IgD-negative memory B cell (primary cell): ENCODE results near the gene ADCK1. TPM values are rescaled to one million over a fixed set of nuclear protein-coding genes. Genes with fewer than 3 reads are reported as not detected.
"Not testable (repeated sequence)": the region's sequence is repeated elsewhere in the genome, so short reads cannot be mapped to it uniquely, and the experiment has no call there.

Experiments
- H3K27ac Mint-ChIP-seq, 3 donors: one replicate each; pipeline ENCODE4 v1.8.0; 2020 to 2022; ENCODE audit warnings: mild to moderate bottlenecking in 3 of 3, mixed read lengths in 3 of 3, moderate library complexity in 1 of 3
- H3K27me3 Mint-ChIP-seq: one replicate; pipeline ENCODE4 v1.8.0; 2021; ENCODE audit warnings: mixed read lengths
- H3K36me3 Mint-ChIP-seq: one replicate; pipeline ENCODE4 v1.8.0; 2020; ENCODE audit warnings: mild to moderate bottlenecking, mixed read lengths
- H3K4me1 Mint-ChIP-seq, 3 donors: one replicate each; pipeline ENCODE4 v1.8.0; 2020 to 2022; ENCODE audit warnings: mixed read lengths in 3 of 3, mild to moderate bottlenecking in 1 of 3
- H3K4me3 Mint-ChIP-seq, 4 donors: one replicate each; pipeline ENCODE4 v1.8.0; 2020 to 2022; ENCODE audit warnings: mild to moderate bottlenecking in 4 of 4, mixed read lengths in 4 of 4, moderate library complexity in 3 of 4
- H3K9me3 Mint-ChIP-seq, 3 donors: one replicate each; pipeline ENCODE4 v1.8.0; 2020 to 2021; ENCODE audit warnings: mixed read lengths in 3 of 3, mild to moderate bottlenecking in 1 of 3
- polyA plus RNA-seq: library from polyadenylated mRNA; unstranded; fragments of 300-500 nt; fragmentation: Illumina TruSeq; gene quantifications from one replicate; pipeline ENCODE4 v1.2.3, GENCODE V29; 2021

Gene ADCK1
- polyA plus RNA-seq, 1 donor from 2014 or later = 3.5 TPM

DNA sequence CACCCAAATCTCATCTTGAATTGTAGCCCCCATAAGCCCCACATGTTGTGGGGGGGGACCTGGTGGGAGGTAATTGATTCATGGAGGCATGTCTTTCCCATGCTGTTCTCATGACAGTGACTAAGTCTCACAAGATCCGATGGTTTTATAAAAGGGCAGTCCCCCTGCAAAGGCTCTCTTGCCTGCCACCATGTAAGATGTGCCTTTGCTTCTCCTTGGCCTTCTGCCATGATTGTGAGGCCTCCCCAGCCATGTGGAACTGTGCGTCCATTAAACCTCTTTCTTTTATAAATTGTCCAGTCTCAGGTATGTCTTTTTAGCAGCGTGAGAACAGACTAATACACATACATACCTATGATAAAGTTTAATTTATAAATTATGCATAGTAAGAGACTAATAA, 89.0 kb downstream of the ADCK1 start:
- peaks cover 36% of the 10 kb centered on the region for H3K36me3 Mint-ChIP-seq
- not testable (repeated sequence) for H3K4me1 Mint-ChIP-seq, H3K27ac Mint-ChIP-seq, H3K4me3 Mint-ChIP-seq, H3K27me3 Mint-ChIP-seq
- peaks cover 0 to 14% (median 4%) of the 10 kb centered on the region in 3 donors for H3K9me3 Mint-ChIP-seq

GRCh38 chr14:77889971-77890442, 90.1 kb downstream of the ADCK1 start:
- Mint-ChIP-seq H3K27ac (no peak overlapping the region), H3K4me3 (peak overlapping the region in 1 of 4 donors; percentile 1), H3K9me3 (peaks cover 0 to 14% (median 4%) of the 10 kb centered on the region in 3 donors), H3K4me1 (no peaks in the 10 kb centered on the region), H3K27me3 (no peaks in the 10 kb centered on the region), H3K36me3 (peaks cover 38% of the 10 kb centered on the region)

DNA sequence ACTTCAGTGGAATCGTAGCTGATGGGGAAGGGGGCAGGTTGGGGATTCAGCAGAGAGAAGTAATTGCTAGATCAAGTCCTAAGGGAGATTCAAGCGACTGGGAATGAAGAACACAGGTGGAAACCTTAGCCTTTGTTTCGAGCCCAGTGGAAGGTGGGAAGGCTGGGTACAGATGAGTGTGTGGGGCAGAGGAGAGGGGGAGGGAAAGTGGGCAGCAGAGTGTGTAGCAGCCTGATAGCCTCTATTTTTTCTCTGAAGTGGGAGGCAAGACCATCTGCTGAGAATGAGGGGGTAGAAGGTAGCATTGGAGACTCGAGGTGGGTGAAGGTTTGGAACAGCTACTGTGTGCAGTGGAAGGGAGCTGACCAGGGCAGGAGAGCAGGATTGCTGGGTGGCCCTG, 91.0 kb downstream of the ADCK1 start:
- Mint-ChIP-seq H3K36me3 (peaks cover 33% of the 10 kb centered on the region), H3K27ac (no peak overlapping the region), H3K4me1 (no peaks in the 10 kb centered on the region)

GRCh38 chr14:77892381-77892871, 92.5 kb downstream of the ADCK1 start:
- H3K4me3 Mint-ChIP-seq = no peak overlapping the region
- H3K27me3 Mint-ChIP-seq = no peaks in the 10 kb centered on the region
- no peaks in the 10 kb centered on the region for H3K4me1 Mint-ChIP-seq
- H3K27ac Mint-ChIP-seq = no peak overlapping the region
- H3K36me3 Mint-ChIP-seq = peaks cover 34% of the 10 kb centered on the region
- H3K9me3 Mint-ChIP-seq = peaks cover 0 to 14% (median 4%) of the 10 kb centered on the region in 3 donors

More for the DNA sequence above, 91.0 kb downstream of the ADCK1 start:
- H3K27me3 Mint-ChIP-seq = no peaks in the 10 kb centered on the region
- peaks cover 0 to 14% (median 4%) of the 10 kb centered on the region in 3 donors for H3K9me3 Mint-ChIP-seq
- H3K4me3 Mint-ChIP-seq = no peak overlapping the region

DNA sequence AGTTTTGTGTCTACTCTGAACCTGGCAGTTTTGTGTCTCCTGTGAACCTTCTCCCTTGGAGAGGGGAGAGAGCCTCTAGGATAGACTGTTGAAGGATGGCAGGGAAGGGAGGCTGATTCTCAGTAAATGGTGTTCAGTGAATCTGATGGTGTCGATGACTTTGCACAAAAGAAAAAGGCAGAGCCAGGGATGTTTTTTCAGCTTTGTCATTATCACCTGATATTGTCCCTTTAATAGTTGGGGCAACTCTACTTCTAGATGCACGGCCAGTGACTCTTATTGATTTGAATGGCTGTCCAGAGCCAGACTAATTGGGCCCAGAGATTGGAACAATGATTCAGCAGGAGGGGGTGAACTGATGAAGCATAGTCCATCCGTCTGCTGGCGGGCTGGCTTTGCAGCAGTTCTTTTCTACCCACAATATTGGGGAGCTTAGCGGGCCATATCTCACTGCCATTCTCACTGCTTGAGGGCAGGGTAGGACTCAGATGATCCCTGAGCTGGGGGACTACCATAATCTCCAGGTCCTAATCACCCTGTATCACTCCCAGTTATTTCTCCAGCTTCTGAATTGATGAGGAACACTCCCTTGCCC, 93.1 kb downstream of the ADCK1 start:
- no peak overlapping the region for H3K27ac Mint-ChIP-seq
- no peaks in the 10 kb centered on the region for H3K4me1 Mint-ChIP-seq
- H3K9me3 Mint-ChIP-seq = peaks cover 0 to 12% (median 4%) of the 10 kb centered on the region in 3 donors
- no peaks in the 10 kb centered on the region for H3K27me3 Mint-ChIP-seq
- peaks cover 32% of the 10 kb centered on the region for H3K36me3 Mint-ChIP-seq
- no peak overlapping the region for H3K4me3 Mint-ChIP-seq

- H3K9me3 Mint-ChIP-seq = no peaks in the 10 kb centered on the region
- no peak overlapping the region for H3K27ac Mint-ChIP-seq
- H3K4me3 Mint-ChIP-seq = no peak overlapping the region
- H3K36me3 Mint-ChIP-seq = peaks cover 15% of the 10 kb centered on the region
- no peaks in the 10 kb centered on the region for H3K4me1 Mint-ChIP-seq
- H3K27me3 Mint-ChIP-seq = no peaks in the 10 kb centered on the region
Measured at GRCh38 chr14:77897374-77897773, 97.5 kb downstream of the ADCK1 start.

GRCh38 chr14:77902811-77903210, 102.9 kb downstream of the ADCK1 start:
- Mint-ChIP-seq H3K36me3 (peaks cover 13% of the 10 kb centered on the region), H3K27me3 (no peaks in the 10 kb centered on the region), H3K27ac (no peak overlapping the region), H3K9me3 (peaks cover 2 to 6% (median 2%) of the 10 kb centered on the region in 3 donors), H3K4me3 (no peak overlapping the region), H3K4me1 (no peaks in the 10 kb centered on the region)

- Mint-ChIP-seq H3K27me3 (no peaks in the 10 kb centered on the region), H3K9me3 (peaks cover 2 to 6% (median 2%) of the 10 kb centered on the region in 3 donors), H3K36me3 (peaks cover 13% of the 10 kb centered on the region), H3K27ac (no peak overlapping the region), H3K4me1 (no peaks in the 10 kb centered on the region), H3K4me3 (peak overlapping the region in 1 of 4 donors; percentile 46)
Measured at GRCh38 chr14:77903221-77903620, 103.3 kb downstream of the ADCK1 start.

DNA sequence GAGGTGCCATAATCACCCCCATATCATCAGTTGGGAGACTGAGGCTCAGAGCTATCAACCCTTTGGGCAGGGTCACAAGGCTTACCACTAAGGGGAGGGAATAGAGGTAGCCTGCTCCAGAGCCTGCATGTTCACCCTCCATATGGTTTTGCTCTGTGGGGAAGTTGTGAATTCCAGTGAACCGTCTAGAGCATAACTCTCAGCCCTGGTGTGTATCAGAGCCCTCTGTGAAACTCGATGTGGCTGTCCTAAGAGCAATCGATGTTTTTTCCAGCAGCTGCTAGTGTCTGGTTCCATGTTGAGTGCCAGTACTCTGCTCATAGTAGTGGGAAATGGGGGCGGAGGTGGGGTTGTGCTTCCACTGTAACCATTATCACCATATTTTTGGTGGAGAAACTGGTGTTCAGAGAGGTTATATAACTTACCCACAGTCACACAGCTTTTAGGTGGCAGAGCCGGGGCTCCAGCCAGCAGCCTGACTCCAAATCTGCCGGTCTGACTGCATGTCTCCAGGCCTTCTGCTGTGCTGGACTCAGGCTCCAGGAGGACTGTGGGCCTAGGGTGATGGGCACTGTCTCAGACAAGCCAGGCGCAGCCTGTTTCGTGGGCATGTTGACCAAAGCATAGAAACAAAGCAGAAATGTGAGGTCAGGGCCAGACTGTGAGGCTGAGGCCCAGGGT, 104.2 kb downstream of the ADCK1 start:
- Mint-ChIP-seq H3K27ac (no peak overlapping the region), H3K36me3 (peaks cover 13% of the 10 kb centered on the region), H3K27me3 (no peaks in the 10 kb centered on the region)

DNA sequence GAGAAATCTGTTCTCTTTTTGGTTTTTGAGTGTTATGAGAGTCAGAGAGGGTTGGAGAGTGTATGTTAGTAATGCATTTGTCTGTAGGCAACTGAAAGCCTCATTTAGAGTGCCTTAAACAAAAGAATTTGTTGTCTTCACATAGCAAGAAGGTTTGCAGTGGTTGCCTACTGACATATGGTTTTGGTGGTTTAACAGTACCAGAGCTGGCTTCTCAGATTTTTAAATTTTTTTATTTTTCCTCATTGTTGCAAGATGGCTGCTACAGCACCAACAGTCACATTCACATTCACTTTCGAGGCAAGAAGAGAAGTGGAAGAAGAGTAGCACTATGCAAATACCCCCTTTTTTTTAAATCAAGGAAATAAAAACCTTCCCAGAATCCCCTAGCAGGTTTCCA, 106.5 kb downstream of the ADCK1 start:
- Mint-ChIP-seq H3K36me3 (peaks cover 10% of the 10 kb centered on the region), H3K27me3 (no peaks in the 10 kb centered on the region), H3K9me3 (peaks cover 2 to 6% (median 2%) of the 10 kb centered on the region in 3 donors), H3K4me3 (no peak overlapping the region), H3K4me1 (peaks cover 0 to 6% (median 4%) of the 10 kb centered on the region in 3 donors), H3K27ac (peak overlapping the region in 1 of 3 donors; percentile 50)

More for the DNA sequence above, 104.2 kb downstream of the ADCK1 start:
- Mint-ChIP-seq H3K4me1 (peaks cover 0 to 6% (median 4%) of the 10 kb centered on the region in 3 donors), H3K9me3 (peaks cover 2 to 6% (median 2%) of the 10 kb centered on the region in 3 donors), H3K4me3 (no peak overlapping the region)

- Mint-ChIP-seq H3K9me3 (peaks cover 2 to 6% (median 2%) of the 10 kb centered on the region in 3 donors), H3K36me3 (peaks cover 10% of the 10 kb centered on the region), H3K27me3 (no peaks in the 10 kb centered on the region), H3K27ac (no peak overlapping the region), H3K4me1 (peaks cover 0 to 6% (median 4%) of the 10 kb centered on the region in 3 donors), H3K4me3 (peak overlapping the region in 1 of 4 donors; percentile 10)
Measured at GRCh38 chr14:77908847-77909246, 108.9 kb downstream of the ADCK1 start.

DNA sequence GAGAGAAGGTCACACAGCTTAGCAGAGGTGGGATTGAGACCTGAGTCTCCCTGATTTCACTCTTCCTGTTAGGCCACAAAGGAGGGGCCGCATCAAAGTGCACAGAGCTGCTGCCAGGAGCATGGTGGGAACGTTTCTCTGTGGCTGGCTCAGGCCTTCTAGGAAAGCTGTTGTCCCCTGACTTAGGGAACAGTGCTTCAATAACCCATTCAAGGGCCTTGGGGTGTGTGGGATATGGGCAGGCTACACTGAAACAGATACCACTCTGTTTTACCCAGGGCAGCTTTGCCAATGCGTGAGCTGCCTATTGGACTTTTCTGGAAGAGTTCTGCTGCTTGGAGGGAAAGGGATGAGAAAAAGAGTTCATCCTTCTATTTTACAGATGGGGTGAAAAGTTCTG, 110.0 kb downstream of the ADCK1 start:
- peaks cover 2 to 6% (median 2%) of the 10 kb centered on the region in 3 donors for H3K9me3 Mint-ChIP-seq
- no peaks in the 10 kb centered on the region for H3K27me3 Mint-ChIP-seq
- peaks cover 0 to 6% (median 4%) of the 10 kb centered on the region in 3 donors for H3K4me1 Mint-ChIP-seq
- no peak overlapping the region for H3K27ac Mint-ChIP-seq
- H3K36me3 Mint-ChIP-seq = peaks cover 10% of the 10 kb centered on the region
- no peak overlapping the region for H3K4me3 Mint-ChIP-seq

GRCh38 chr14:77910506-77910905, 110.6 kb downstream of the ADCK1 start:
- Mint-ChIP-seq H3K9me3 (peaks cover 2 to 6% (median 2%) of the 10 kb centered on the region in 3 donors), H3K4me3 (no peak overlapping the region), H3K36me3 (peaks cover 10% of the 10 kb centered on the region), H3K4me1 (peaks cover 0 to 6% (median 4%) of the 10 kb centered on the region in 3 donors), H3K27me3 (no peaks in the 10 kb centered on the region), H3K27ac (no peak overlapping the region)

DNA sequence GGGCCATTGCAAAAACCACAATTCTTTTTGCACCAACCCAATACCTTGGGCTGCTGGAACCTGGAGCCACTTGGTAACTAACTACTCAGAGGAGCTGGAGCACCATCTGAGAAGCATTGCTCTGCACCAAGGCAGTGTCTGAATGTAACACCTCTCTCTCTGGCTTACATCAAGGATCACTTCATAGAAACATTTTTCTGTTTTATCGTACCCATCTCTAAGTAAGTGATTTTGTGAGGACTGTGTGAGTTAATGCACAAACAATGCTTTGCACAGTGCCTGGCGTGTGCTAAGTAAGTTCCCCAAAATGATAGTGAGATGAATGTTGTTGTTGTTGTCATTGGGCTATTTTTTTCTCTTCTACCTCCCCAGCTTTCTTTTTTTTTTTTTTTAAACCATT, 111.4 kb downstream of the ADCK1 start:
- Mint-ChIP-seq H3K4me1 (peaks cover 0 to 6% (median 4%) of the 10 kb centered on the region in 3 donors), H3K9me3 (peaks cover 0 to 3% (median 0%) of the 10 kb centered on the region in 3 donors), H3K4me3 (no peak overlapping the region), H3K27ac (no peak overlapping the region), H3K36me3 (peaks cover 4% of the 10 kb centered on the region), H3K27me3 (no peaks in the 10 kb centered on the region)

DNA sequence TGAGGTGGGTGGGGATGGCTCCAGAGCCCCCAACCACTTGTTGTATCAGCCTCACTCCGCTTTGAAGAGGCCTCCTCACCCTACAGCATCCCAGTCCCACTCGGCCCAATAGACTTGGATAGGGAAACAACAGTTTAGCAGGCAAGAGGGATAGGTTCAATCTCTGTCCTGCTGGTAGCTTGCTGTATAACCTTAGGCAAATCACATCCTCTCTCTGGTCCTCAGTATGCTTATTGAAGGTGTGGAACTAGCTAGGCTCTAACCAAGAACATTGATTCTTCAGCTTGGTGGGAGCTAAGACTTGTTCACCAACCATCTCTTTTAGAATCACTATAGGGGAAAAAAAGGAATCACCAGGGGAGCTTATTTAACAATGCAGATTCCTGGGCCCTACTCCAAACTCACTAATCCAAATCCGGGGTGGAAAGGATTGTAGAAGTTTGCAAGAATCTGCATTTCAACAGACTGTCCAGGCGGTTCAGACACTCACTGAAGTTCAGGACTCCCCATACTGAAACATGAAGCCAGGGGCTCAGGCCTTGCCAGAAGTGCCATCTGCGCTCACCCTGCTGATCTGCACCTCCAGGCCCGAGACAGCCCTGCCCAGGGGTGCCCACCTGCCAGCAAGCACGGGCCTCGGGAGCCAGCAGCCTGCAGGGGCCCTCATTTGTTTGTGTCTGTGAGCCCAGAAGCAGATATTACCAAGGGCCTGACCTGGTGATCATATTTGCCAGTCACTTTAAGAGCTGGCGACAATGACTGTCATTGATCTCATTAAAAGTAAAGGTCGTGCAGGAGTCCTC, 113.0 kb downstream of the ADCK1 start:
- Mint-ChIP-seq H3K36me3 (peaks cover 6% of the 10 kb centered on the region), H3K27me3 (no peaks in the 10 kb centered on the region), H3K4me1 (peaks cover 0 to 6% (median 4%) of the 10 kb centered on the region in 3 donors), H3K4me3 (no peak overlapping the region), H3K27ac (no peak overlapping the region), H3K9me3 (no peaks in the 10 kb centered on the region)
